NCI-H1436 treated with DMSO at 0.1 percent for 48 hours (cell line): Measurements from ENCODE around the gene FBL.

ENCODE experiments used
- DNase-seq: peaks from one replicate; lab custom pipeline; 2025; lab: John Stamatoyannopoulos, UW

Gene FBL

DNA sequence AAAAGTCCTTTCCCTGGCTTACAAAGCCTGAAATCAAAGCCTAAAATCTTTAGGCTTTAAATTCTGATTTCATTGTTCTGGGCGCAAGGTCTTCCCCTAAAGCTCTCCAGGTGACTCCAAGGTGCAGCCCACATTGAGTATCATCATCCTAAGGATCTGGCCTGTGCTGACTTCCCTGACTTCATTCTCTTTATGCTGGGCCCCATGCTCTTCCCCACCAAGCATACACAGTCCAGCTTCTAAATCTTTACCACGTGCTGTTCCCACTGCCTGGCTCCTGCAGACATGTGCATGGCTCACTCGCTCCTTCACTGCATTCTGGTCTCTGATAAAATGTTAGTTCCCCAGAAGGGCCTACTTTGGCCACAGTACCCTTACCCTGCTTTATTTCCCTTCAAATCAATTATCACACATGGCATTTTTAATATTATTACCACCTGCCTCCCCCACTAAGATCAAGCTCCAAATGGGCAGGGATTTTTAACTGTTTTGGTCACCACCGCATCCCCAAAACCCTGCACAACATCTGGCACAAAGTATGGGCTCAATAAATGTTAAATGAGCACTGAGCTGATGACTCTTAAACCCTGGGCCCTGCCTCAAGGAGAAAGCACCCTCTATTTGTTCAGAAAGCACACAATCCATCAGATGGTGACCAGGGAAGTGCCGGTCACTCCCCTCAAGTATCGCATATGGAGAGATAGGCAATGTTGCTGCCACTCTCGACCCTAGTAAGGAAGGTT, 3.3 kb downstream of the FBL start:
- no peak for DNase-seq

- DNase-seq, result no peak
These were observed 5.1 kb downstream of the FBL start for GRCh38 chr19:39841041-39841440.

- DNase-seq, result no peak
These were observed 5.7 kb downstream of the FBL start for GRCh38 chr19:39840492-39840891.

DNA sequence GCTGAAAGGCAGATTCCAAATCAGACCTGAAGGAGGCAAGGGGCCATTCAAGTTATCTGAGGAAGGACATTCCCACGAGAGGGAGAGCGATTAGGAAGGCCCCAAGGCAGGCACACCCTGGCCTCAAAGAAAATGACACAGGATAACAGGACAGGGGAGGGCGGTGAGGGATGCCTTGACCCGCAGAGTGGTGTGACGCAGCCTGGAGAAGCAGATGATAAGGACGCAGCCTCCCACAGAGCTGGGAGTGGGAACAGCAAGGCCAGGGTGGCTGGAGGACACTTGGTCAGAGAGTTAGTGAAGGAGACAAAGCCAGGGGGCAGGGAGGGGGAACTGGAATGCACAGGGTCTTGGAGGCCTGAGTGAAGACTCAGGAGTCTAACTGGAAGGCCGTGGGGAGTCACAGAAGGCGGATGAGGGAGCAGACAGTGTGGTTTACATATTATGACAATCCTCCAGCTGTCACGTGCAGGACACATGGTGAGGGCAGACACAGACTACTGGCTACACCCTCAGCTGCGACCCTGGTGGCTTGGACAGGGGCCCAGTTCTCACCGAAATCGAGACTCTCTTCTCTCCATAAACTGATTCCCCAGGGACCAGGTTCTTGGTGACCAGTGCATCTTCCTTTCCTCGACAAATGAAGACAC, 6.4 kb downstream of the FBL start:
- DNase-seq, result no peak

GRCh38 chr19:39838569-39838968, 7.6 kb downstream of the FBL start:
- DNase-seq, result no peak

GRCh38 chr19:39837978-39838377, 8.2 kb downstream of the FBL start:
- no peak for DNase-seq

GRCh38 chr19:39834287-39834841, 11.8 kb downstream of the FBL start:
- no peak for DNase-seq

DNA sequence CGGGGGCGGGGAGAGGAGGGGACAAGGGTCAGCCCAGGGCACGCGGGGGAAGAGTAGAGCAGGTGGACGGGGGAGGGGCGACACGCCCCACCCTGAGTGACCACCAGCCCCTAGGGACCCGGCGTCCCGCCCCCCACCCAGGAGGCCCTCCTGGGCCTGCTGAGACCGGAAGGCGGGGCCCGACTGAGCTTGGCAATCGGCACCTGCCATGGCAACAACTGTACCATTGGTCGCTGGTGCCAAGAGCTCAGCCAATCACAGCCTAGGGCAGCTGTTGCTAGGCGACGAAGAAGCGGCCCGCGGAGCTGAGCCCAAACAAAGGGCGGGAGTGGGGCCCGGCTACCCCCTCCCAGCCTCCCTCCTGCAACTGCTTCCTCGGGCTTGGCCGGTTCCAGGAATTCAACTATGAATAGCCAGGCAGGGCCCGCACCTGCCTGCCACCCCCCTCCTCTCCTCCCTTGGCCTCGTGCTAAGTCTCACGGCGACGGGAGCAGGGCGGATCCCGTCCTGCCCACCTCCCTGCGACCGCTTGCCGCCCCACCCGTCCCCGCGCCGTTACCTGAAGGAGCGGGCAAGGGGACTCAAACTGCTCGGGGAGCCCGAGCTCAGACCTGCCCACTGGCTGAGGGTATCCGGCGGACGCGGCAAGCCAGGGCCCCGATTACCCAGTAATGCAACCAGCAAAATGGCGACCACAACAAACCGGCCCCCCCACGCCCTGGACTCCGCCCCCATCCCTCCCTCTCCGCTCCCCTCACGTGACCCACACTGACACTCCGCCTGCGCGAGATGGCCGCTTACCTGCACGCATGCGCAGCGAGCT, 12.5 kb downstream of the FBL start, which contains the start of gene DYRK1B:
TSS of gene DYRK1B (minus strand) at position 699 of the 823 bp plus-strand sequence. CDS start 2,295 bp downstream, outside the sequence.
- DNase-seq, result peak; percentile 84

GRCh38 chr19:39833160-39833463, 13.1 kb downstream of the FBL start:
- DNase-seq, result no peak

DNA sequence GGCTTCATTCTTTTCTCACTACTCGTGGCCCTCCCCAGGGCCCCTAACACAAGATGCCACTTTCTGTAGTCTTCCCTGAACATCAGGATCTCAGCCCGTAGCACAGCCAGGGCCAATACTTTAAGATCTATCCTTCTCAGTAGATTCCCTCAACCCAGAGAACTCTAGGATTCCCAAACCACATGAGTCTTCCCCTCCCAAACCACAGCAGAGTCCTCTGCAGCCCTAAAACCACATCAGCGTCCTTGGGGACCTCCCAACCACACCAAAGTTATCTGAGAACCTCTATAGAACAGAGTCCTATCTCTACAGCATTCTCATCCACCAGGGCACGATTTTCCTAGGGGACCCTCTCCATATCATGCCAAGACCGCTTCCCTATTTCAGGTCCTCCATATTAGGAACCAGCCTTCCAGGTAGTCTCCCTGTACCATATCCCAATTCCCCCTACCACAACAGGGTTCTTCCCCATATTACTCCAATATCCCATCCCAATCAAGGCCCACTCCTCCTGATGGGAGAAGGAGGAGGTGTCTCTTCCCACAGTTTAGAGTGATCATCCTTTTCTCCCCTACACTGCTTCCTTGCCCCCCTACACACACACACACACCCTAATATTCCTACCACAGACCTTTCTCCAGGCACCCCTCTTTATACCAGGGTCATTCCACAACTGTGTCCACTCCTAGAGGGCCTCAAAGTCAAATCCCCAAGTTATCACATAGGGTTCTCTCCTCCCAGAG, 13.7 kb downstream of the FBL start:
- DNase-seq, result no peak

GRCh38 chr19:39831679-39832078, 14.5 kb downstream of the FBL start:
- DNase-seq, result no peak

GRCh38 chr19:39830847-39831246, 15.3 kb downstream of the FBL start:
- DNase-seq, result no peak

- DNase-seq, result no peak
These were observed 15.8 kb downstream of the FBL start for GRCh38 chr19:39830406-39830805.

- no peak for DNase-seq
These were observed 16.4 kb downstream of the FBL start for GRCh38 chr19:39829702-39830275.

GRCh38 chr19:39828654-39829032, 17.5 kb downstream of the FBL start:
- no peak for DNase-seq

DNA sequence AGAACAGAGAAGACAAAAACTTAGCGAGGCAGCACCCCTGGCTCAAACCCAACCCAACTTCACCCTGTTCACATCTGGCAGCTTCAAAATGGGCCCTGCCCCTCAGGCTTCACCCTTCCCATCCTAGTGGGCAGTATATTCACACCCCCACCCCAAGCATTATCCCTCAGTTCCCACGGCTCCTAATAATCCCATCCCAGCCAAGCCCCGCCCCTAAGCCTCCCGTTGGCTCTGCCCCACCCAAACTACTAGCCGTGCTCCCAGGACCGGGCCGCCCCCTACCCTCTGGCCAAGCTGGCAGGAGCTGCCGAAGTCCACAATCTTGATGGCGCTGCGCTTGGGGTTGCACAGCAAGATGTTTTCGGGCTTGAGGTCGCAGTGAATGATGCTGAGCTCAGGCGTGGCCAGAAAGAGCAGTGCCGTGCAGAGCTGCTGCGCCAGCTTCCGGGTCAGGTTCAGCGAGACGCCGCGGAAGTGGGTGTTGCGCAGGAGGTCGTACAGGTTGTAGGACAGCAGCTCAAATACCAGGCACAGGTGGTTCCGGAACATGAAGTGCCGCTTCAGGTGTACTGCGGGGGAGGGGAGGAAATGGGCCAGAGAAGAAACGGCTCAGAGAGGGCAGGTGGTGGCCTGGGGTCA, 18.0 kb downstream of the FBL start:
- DNase-seq, result no peak

DNA sequence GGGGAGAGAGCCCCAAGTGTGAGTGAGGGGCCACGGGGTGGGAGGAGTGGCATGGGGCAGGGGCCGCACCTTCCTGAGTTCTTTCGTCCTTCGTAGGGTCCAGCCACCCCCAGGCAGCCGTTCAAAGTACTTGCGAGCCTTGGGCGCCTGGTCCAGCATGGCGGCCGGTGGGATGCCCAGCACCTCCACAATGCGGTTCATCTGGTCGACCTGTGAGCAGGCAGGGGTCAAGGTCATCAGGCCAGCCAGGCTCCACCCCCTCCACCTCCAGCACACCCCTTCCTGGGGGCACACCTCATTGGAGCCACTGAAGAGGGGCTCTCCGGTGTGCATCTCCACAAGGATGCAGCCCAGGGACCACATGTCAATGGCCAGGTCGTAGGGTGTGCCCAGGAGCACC, 19.0 kb downstream of the FBL start:
- DNase-seq, result no peak

DNA sequence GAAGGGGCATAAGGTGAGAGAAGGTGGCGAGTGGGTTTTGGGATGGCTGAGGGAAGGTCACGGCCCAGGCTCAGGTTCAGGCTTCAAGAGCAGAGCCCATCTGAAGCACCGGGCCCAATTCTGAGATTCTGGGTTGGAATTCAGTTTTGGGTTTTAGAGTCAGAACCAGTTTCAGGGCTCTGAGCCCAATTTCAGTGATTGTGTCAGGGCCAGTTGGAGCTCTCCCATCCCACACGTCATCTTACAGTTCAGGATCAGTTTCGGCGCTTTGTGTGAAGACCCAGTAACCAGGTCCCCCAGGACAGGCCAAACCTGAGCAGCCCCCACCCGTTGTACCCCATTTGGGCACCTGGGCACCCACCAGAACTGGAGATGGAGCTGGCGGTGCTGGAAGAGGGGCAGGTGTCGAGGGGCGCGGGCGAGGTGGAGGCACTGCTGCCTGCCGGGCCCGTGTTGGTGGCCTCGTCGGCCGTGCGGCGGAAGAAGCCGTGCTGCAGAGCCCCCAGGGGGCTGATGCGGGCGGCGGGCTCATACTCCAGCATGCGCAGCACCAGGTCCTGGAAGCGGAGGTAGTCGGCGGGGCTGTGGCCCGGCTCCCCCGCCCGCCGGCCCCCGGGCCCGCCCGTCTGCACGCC, 19.8 kb downstream of the FBL start:
- DNase-seq, result no peak

GRCh38 chr19:39825531-39826076, 20.6 kb downstream of the FBL start:
- no peak for DNase-seq

GRCh38 chr19:39825093-39825463, 21.1 kb downstream of the FBL start:
- DNase-seq, result no peak
